Measurements from ENCODE around the gene MUC4.
"Not testable (repeated sequence)": the region's sequence is repeated elsewhere in the genome, so short reads cannot be mapped to it uniquely, and the experiment has no call there.

Gene MUC4

GRCh38 chr3:195737782-195738181 is 73.9 kb downstream of the MUC4 start:
- not testable (repeated sequence) for DNase-seq (ENCODE audit: low read depth)

GRCh38 chr3:195736866-195737490 is 74.8 kb downstream of the MUC4 start:
- no peak for DNase-seq (ENCODE audit: low read depth)

- no peak for DNase-seq (ENCODE audit: low read depth)
Measured at GRCh38 chr3:195735036-195735695, 76.6 kb downstream of the MUC4 start.

- DNase-seq (ENCODE audit: low read depth) = no peak
Measured at GRCh38 chr3:195732940-195733339, 78.8 kb downstream of the MUC4 start.

- no peak for DNase-seq (ENCODE audit: low read depth)
Measured at GRCh38 chr3:195731356-195731905, 80.3 kb downstream of the MUC4 start.

- no peak for DNase-seq (ENCODE audit: low read depth)
Measured at GRCh38 chr3:195729476-195730251, 82.1 kb downstream of the MUC4 start.

- not testable (repeated sequence) for DNase-seq (ENCODE audit: low read depth)
Measured at GRCh38 chr3:195728789-195729188, 82.9 kb downstream of the MUC4 start.

- no peak for DNase-seq (ENCODE audit: low read depth)
Measured at GRCh38 chr3:195727606-195728195, 84.0 kb downstream of the MUC4 start.

GRCh38 chr3:195725916-195726740 is 85.6 kb downstream of the MUC4 start:
- DNase-seq (ENCODE audit: low read depth) = not testable (repeated sequence)

GRCh38 chr3:195724363-195724762 is 87.4 kb downstream of the MUC4 start:
- not testable (repeated sequence) for DNase-seq (ENCODE audit: low read depth)

GRCh38 chr3:195722996-195723345 is 88.8 kb downstream of the MUC4 start:
- DNase-seq (ENCODE audit: low read depth) = not testable (repeated sequence)

- not testable (repeated sequence) for DNase-seq (ENCODE audit: low read depth)
Measured at GRCh38 chr3:195722139-195722995, 89.4 kb downstream of the MUC4 start.

GRCh38 chr3:195720831-195721506 is 90.8 kb downstream of the MUC4 start, which contains the start of gene MUC20:
Gene MUC20 (plus strand): TSS chr3:195720978. CDS start chr3:195721008, 30 bp downstream.
- DNase-seq (ENCODE audit: low read depth) = not testable (repeated sequence)

- not testable (repeated sequence) for DNase-seq (ENCODE audit: low read depth)
Measured at GRCh38 chr3:195719514-195720254, 92.0 kb downstream of the MUC4 start.

GRCh38 chr3:195718477-195718984 is 93.2 kb downstream of the MUC4 start:
- DNase-seq (ENCODE audit: low read depth) = no peak

GRCh38 chr3:195717852-195718476 is 93.8 kb downstream of the MUC4 start:
- DNase-seq (ENCODE audit: low read depth) = no peak

- no peak for DNase-seq (ENCODE audit: low read depth)
Measured at GRCh38 chr3:195717416-195717815, 94.3 kb downstream of the MUC4 start.

GRCh38 chr3:195715583-195716266 is 96.0 kb downstream of the MUC4 start:
- no peak for DNase-seq (ENCODE audit: low read depth)
